GM21528 (cell line): ENCODE results near the gene MTAP.
A peak's percentile ranks its signal among the peaks of the same experiment; 100 is the strongest.

Experiments
- ATAC-seq: cut with Tn5 transposase; IDR thresholded peaks from one replicate; pipeline ENCODE4 v1.9.1; 2021; ENCODE audit warnings: mild to moderate bottlenecking, moderate library complexity; ENCODE audit not compliant: unreplicated experiment, low FRiP score

The MTAP gene

GRCh38 chr9:21967702-21968101 lies 165.3 kb downstream of the MTAP start:
- ATAC-seq = no peak

- no peak for ATAC-seq
Observed at GRCh38 chr9:21968331-21969010, 166.0 kb downstream of the MTAP start.

GRCh38 chr9:21969011-21969940 lies 166.8 kb downstream of the MTAP start:
- no peak for ATAC-seq

- ATAC-seq = no peak
Observed at GRCh38 chr9:21969951-21970799, 167.7 kb downstream of the MTAP start.

- no peak for ATAC-seq
Observed at GRCh38 chr9:21970800-21971640, 168.6 kb downstream of the MTAP start.

GRCh38 chr9:21972361-21972760 lies 169.9 kb downstream of the MTAP start:
- ATAC-seq = no peak

- ATAC-seq = no peak
Observed at GRCh38 chr9:21974343-21974721, 171.9 kb downstream of the MTAP start.

GRCh38 chr9:21974722-21975409 lies 172.4 kb downstream of the MTAP start:
- peak; percentile 78 for ATAC-seq

- ATAC-seq = no peak
Observed at GRCh38 chr9:21976334-21976875, 174.0 kb downstream of the MTAP start.

- ATAC-seq = no peak
Observed at GRCh38 chr9:21982391-21982790, 180.0 kb downstream of the MTAP start.

- ATAC-seq = no peak
Observed at GRCh38 chr9:21982861-21983560, 180.6 kb downstream of the MTAP start.

- ATAC-seq = no peak
Observed at GRCh38 chr9:21983561-21983935, 181.1 kb downstream of the MTAP start.

GRCh38 chr9:21984101-21984500 lies 181.7 kb downstream of the MTAP start:
- no peak for ATAC-seq

- ATAC-seq = peak; percentile 57
Observed at GRCh38 chr9:21985964-21986667, 183.7 kb downstream of the MTAP start.
